ENCODE data around the gene HMX2. TPM values are rescaled to one million over a fixed set of nuclear protein-coding genes. Genes with fewer than 3 reads are reported as not detected.

The HMX2 gene
- total RNA-seq, 1 experiment from 2014 or later = not detected

DNA sequence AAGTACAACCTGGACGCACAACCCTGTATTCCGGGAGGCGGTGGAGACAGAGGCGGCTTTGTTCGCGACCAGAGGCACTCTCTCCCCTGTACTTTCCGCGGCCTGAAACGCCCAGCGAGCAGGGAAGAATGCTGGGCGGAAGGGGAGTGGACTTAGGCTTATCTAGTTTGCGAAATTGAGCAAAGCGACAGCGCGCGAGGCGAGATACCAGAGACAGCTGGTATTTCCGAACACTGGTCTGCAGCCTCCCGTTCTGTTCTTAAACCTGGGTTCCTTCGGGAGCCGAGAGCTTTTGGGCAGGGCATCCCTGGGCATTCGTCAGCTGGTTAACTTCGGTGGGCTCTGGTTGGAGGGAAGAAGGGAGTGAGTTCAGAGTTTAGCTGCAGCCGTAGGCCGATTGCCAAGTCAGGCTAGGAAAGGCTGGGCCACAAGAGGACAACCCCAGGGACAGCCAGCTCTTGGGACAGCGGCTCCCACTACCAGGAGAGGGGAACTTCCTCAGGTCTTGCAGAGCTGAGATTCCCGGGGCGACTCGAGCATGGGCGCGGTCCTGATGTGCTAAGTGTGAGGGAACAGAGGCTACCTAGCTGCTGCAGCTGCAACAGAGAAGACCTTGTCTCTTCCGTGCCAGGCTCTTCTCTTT is 8.3 kb upstream of the HMX2 start:
- no peak overlapping the region for H3K27ac Mint-ChIP-seq (ENCODE audit: low read depth, unreplicated experiment)
- POLR2A ChIA-PET = interaction anchor here (1.8 kb wide), 1 partner anchor 14 kb away, joined by 9 read pairs; the partner anchor contains the start of gene BUB3
- BruUV-seq (replicated peaks) = no TSS peak
- H3K36me3 Mint-ChIP-seq (ENCODE audit: insufficient read depth, unreplicated experiment) = no peaks in the 10 kb centered on the region
- peak overlapping the region; percentile 62 for H3K4me3 Mint-ChIP-seq (ENCODE audit: unreplicated experiment)
- TF ChIP-seq, protein P1, sequence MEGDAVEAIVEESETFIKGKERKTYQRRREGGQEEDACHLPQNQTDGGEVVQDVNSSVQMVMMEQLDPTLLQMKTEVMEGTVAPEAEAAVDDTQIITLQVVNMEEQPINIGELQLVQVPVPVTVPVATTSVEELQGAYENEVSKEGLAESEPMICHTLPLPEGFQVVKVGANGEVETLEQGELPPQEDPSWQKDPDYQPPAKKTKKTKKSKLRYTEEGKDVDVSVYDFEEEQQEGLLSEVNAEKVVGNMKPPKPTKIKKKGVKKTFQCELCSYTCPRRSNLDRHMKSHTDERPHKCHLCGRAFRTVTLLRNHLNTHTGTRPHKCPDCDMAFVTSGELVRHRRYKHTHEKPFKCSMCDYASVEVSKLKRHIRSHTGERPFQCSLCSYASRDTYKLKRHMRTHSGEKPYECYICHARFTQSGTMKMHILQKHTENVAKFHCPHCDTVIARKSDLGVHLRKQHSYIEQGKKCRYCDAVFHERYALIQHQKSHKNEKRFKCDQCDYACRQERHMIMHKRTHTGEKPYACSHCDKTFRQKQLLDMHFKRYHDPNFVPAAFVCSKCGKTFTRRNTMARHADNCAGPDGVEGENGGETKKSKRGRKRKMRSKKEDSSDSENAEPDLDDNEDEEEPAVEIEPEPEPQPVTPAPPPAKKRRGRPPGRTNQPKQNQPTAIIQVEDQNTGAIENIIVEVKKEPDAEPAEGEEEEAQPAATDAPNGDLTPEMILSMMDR (IDR thresholded peaks at IDR 0.05; ENCODE audit: unreplicated experiment) = no peak
- intact Hi-C loops (cut with micrococcal nuclease) = no loop called here
- no peak for DNase-seq (ENCODE audit: unreplicated experiment)
- peaks cover 12% of the 10 kb centered on the region for H3K4me1 Mint-ChIP-seq (ENCODE audit: insufficient read depth, unreplicated experiment)
- H3K9me3 Mint-ChIP-seq (ENCODE audit: unreplicated experiment) = no peaks in the 10 kb centered on the region
- peaks cover 59% of the 10 kb centered on the region for H3K27me3 Mint-ChIP-seq (ENCODE audit: insufficient read depth, unreplicated experiment)
- CTCF ChIA-PET = interaction anchor here (0.6 to 1.3 kb wide), 7 partner anchors 10 to 434 kb away, joined by 3 to 4 read pairs (median 3); partner anchors contain the start of gene BUB3

DNA sequence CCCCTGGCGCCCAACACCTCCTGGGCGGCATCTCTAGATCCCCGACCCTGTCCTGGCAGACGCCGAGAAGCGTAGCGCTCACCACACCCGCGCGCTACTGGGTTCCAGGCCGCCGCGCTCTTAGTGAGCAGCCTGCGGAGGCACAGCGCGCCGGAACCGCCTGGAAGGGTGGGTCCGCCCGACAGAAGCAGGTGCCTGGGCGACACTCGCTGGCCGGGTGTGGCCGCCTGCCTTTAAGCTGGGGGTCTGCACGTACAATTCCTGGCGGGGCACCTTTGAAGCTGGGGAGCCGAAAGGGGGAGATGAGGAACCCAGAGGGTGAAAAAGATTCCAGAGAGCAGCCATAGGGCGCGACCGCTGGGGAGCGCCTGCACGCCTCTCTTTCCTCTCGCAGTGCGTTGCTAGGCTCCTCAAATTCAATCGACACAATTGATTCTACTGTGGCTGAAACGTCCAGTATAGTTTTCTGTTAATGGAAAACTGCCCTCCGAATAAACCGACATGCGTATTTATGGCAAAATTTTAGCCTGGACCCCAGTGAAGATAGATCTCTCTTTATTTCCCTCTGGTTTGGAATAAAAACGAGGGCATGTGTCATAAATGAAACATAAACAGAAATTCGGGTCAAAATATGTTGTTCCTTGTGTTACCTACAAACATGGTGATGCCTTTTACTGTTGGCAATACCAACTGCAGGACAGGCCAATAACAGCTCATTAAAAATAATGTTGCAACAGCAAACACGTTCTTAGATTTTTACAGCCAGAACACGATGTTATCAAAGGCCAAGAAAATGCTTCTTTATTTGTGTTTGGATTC is 7.6 kb upstream of the HMX2 start:
- H3K36me3 Mint-ChIP-seq (ENCODE audit: insufficient read depth, unreplicated experiment) = no peaks in the 10 kb centered on the region
- CTCF ChIA-PET = interaction anchor here (0.6 to 1.2 kb wide), 3 partner anchors 97 to 241 kb away, joined by 3 to 5 read pairs (median 4); no protein-coding TSS in a partner anchor
- peaks cover 58% of the 10 kb centered on the region for H3K27me3 Mint-ChIP-seq (ENCODE audit: insufficient read depth, unreplicated experiment)
- no peak overlapping the region for H3K4me3 Mint-ChIP-seq (ENCODE audit: unreplicated experiment)
- POLR2A ChIA-PET = interaction anchor here (0.6 to 1.8 kb wide), 4 partner anchors 14 to 240 kb away, joined by 3 to 9 read pairs (median 3); partner anchors contain the start of genes BUB3 and PSTK
- intact Hi-C loops (cut with micrococcal nuclease) = no loop called here
- BruUV-seq (replicated peaks) = no TSS peak
- DNase-seq (ENCODE audit: unreplicated experiment) = no peak
- no peak overlapping the region for H3K27ac Mint-ChIP-seq (ENCODE audit: low read depth, unreplicated experiment)
- TF ChIP-seq, protein P1 (IDR thresholded peaks at IDR 0.05; ENCODE audit: unreplicated experiment) = no peak
- H3K4me1 Mint-ChIP-seq (ENCODE audit: insufficient read depth, unreplicated experiment) = peaks cover 15% of the 10 kb centered on the region
- no peaks in the 10 kb centered on the region for H3K9me3 Mint-ChIP-seq (ENCODE audit: unreplicated experiment)

DNA sequence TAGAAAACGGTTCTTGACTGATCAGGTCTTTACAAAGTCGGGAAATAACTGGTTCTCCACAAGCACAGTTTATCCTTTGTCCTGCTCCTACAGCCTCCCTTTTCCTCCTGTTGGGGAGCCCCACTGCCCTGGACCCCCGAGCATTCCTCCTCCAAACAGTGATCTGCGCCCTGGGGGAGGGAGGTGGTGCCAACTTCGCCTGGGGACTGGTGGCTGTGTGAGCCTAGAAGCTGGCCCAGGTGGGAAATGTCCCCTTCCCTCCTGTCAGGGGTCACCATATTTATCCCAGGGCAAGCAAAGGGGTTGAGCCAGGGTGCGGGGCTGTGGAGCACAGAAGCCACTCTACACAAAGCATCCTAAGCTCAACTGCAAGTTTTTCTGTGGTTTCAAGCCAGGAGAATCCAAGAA is 6.9 kb upstream of the HMX2 start:
- H3K4me3 Mint-ChIP-seq (ENCODE audit: unreplicated experiment) = no peak overlapping the region
- intact Hi-C loops (cut with micrococcal nuclease) = no loop called here
- no peak overlapping the region for H3K27ac Mint-ChIP-seq (ENCODE audit: low read depth, unreplicated experiment)
- TF ChIP-seq, protein P1 (IDR thresholded peaks at IDR 0.05; ENCODE audit: unreplicated experiment) = no peak
- ChIA-PET POLR2A (interaction anchor here (0.6 to 1.5 kb wide), 4 partner anchors 13 to 240 kb away, joined by 3 read pairs; partner anchors contain the start of genes BUB3 and PSTK), CTCF (interaction anchor here (0.6 to 1.5 kb wide), 4 partner anchors 8 to 240 kb away, joined by 3 to 5 read pairs (median 4); no protein-coding TSS in a partner anchor)
- no peaks in the 10 kb centered on the region for H3K9me3 Mint-ChIP-seq (ENCODE audit: unreplicated experiment)
- peaks cover 17% of the 10 kb centered on the region for H3K4me1 Mint-ChIP-seq (ENCODE audit: insufficient read depth, unreplicated experiment)
- no TSS peak for BruUV-seq (replicated peaks)
- peaks cover 58% of the 10 kb centered on the region for H3K27me3 Mint-ChIP-seq (ENCODE audit: insufficient read depth, unreplicated experiment)
- no peak for DNase-seq (ENCODE audit: unreplicated experiment)
- H3K36me3 Mint-ChIP-seq (ENCODE audit: insufficient read depth, unreplicated experiment) = no peaks in the 10 kb centered on the region
